ENCODE data around the gene GNG14. TPM values are rescaled to one million over a fixed set of nuclear protein-coding genes. Genes with fewer than 3 reads are reported as not detected.

GNG14 gene
- total and polyA plus RNA-seq, 2 experiments from 2014 or later = not detected

GRCh38 chr19:12675940-12676339, 11.9 kb upstream of the GNG14 start:
- Histone ChIP-seq H3K36me3 (ENCODE audit: insufficient read depth) (peaks cover 31% of the 10 kb centered on the region; the same call in 1 of the 2 replicates), H3K79me2 (replicated peaks; ENCODE audit: insufficient read depth) (peaks cover 12% of the 10 kb centered on the region), H2AFZ (no peak overlapping the region), H3K4me3 (no peak overlapping the region), H3K27me3 (ENCODE audit: insufficient read depth) (no peaks in the 10 kb centered on the region), H3K9me2 (ENCODE audit: insufficient read depth) (no peaks in the 10 kb centered on the region), H3K4me1 (ENCODE audit: insufficient read depth) (no peaks in the 10 kb centered on the region), H3K4me2 (no peak overlapping the region), H3F3A (replicated peaks; ENCODE audit: low read depth) (peaks cover 35% of the 10 kb centered on the region), H3K27ac (ENCODE audit: low read depth) (no peak overlapping the region), H4K20me1 (replicated peaks; ENCODE audit: insufficient read depth) (peaks cover 13% of the 10 kb centered on the region)
- H3K4me3 Mint-ChIP-seq = no peak overlapping the region
- peaks cover 79% of the 10 kb centered on the region for H3K36me3 Mint-ChIP-seq (ENCODE audit: low read depth)
- peaks cover 1% of the 10 kb centered on the region for H3K4me1 Mint-ChIP-seq
- TF ChIP-seq JUNB (IDR thresholded peaks at IDR 0.05; ENCODE audit: unreplicated experiment) = no peak
- TF ChIP-seq ZNF114 (CRISPR knock-in tag; IDR thresholded peaks at IDR 0.05) = no peak
- no peak for TF ChIP-seq ZNF462 (CRISPR knock-in tag; IDR thresholded peaks at IDR 0.05)
- no peak for TF ChIP-seq POLR2AphosphoS5 (IDR thresholded peaks at IDR 0.05; ENCODE audit: low read depth)
- TF ChIP-seq EZH2 (IDR thresholded peaks at IDR 0.05; ENCODE audit: low read depth, unreplicated experiment) = no peak
- TF ChIP-seq STAT1 (IDR thresholded peaks at IDR 0.05; ENCODE audit: unreplicated experiment) = no peak
- TF ChIP-seq REST (IDR thresholded peaks at IDR 0.05; ENCODE audit: unreplicated experiment) = no peak
- no peak for TF ChIP-seq CTCF (conservative IDR thresholded peaks at IDR 0.05; ENCODE audit: low read depth in 2 of 2)
- no peak for TF ChIP-seq EZH2phosphoT487 (IDR thresholded peaks at IDR 0.05; ENCODE audit: unreplicated experiment)
- no peak for TF ChIP-seq CREB1 (CRISPR knock-in tag; IDR thresholded peaks at IDR 0.05; ENCODE audit: low read depth)
- TF ChIP-seq NANOG (IDR thresholded peaks at IDR 0.05; ENCODE audit: borderline replicate concordance) = no peak
- no peak for TF ChIP-seq ZNF331 (CRISPR knock-in tag; IDR thresholded peaks at IDR 0.05; ENCODE audit: low read depth)
- no peak for TF ChIP-seq ETS1 (IDR thresholded peaks at IDR 0.05)
- peaks cover 1% of the 10 kb centered on the region; the same call in 2 of the 3 replicates for H3K9me3 Mint-ChIP-seq
- peaks cover 30% of the 10 kb centered on the region for H3K27me3 Mint-ChIP-seq (ENCODE audit: insufficient read depth, low read depth, poor library complexity)
- ATAC-seq (no peak), DNase-seq (ENCODE audit: low spot score) (no peak)
- peak overlapping the region; percentile 77; the same call in 1 of the 2 replicates for H3K27ac Mint-ChIP-seq

Data from GM23338 (cell line).